GM18526 (cell line): ENCODE results near the gene VPS11.

Experiments used
- POLR2A ChIP-seq: IDR thresholded peaks from 3 replicates; pipeline ENCODE4 v1.6.1; 2011; ENCODE audit not compliant: insufficient read length; ENCODE audit errors: extremely low read depth

VPS11 gene

GRCh38 chr11:119029340-119030028 lies 38.1 kb upstream of the VPS11 start:
- no peak for TF ChIP-seq POLR2A

GRCh38 chr11:119030029-119030328 lies 37.6 kb upstream of the VPS11 start:
- TF ChIP-seq POLR2A = no peak

GRCh38 chr11:119030329-119031047 lies 37.1 kb upstream of the VPS11 start, which contains the start of gene SLC37A4:
Gene SLC37A4, minus strand, starts transcription at chr11:119030877.
- TF ChIP-seq POLR2A = peak; percentile 69

DNA sequence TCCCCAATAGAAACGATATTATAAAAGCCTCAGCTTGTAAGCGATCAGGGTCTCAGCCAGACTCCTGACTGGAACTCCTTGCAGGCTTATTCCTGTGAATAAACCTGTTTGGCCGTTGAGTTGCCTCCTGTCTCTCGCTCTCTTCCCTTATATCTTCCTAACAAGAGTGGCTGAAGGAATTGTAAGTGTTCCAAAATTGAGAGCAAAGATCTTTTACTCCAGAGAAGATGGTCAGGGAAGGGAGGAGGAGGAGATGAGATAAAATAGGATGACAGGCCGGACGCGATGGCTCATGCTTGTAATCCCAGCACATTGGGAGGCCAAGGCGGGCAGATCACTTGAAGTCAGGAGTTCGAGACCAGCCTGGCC lies 35.7 kb upstream of the VPS11 start:
- TF ChIP-seq POLR2A = no peak

GRCh38 chr11:119034813-119035212 lies 32.8 kb upstream of the VPS11 start:
- no peak for TF ChIP-seq POLR2A

DNA sequence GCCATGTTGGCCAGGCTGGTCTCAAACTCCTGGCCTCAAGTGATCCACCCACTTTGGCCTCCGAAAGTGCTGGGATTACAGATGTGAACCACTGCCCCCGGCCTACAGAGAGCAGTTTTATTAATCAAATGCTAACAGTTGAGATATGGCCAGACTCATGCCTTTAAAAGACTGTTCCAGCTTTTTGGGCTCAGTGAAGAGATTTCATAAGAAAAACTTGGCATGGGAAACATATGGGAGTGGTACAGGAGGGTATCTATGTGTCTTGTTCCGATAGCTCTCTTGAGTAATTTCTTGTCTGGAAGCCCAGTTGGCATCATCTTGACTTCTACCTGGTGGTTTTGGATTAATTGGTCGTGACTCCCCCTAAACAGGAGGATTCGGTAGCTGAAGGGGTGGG lies 28.7 kb upstream of the VPS11 start:
- no peak for TF ChIP-seq POLR2A

GRCh38 chr11:119041821-119042514 lies 25.6 kb upstream of the VPS11 start:
- no peak for TF ChIP-seq POLR2A

DNA sequence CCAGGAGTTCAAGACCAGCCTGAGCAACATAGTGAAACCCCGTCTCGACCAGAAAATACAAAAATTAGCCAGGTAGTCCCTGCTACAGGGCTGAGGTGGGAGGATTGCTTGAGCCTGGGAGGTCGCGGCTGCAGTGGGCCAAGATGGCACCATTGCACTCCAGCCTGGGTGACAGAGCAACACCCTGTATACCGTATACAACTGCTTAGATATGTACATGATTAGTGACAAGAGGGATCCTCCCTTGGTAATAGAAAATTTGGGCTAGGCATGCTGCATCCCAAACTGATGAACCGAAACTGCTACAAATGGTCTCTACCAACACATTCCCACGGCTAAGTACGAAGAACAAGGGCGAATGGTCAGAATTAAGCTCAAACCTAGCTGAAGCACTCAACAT lies 24.7 kb upstream of the VPS11 start:
- TF ChIP-seq POLR2A = no peak

DNA sequence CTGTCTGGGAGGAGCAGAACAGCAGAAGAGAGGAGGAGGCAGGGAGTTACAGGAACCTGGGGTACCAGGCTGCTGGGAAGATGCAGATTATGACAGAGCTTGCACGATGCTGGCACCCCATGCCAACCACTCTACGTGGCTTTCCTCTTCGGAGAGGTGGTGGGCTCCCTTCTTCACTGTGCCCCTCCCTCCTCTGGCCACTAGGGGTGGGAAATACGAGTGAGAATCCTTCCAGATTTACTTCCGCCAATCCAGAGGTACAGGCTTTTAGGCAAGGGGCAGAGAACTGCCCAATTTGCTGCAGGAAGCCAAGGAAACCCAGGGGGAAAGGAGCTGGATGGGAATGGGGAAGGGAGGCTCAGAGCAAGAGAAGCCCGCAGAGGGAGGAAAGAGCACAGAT lies 22.9 kb upstream of the VPS11 start:
- TF ChIP-seq POLR2A = no peak

GRCh38 chr11:119046489-119046888 lies 21.1 kb upstream of the VPS11 start:
- TF ChIP-seq POLR2A = no peak

DNA sequence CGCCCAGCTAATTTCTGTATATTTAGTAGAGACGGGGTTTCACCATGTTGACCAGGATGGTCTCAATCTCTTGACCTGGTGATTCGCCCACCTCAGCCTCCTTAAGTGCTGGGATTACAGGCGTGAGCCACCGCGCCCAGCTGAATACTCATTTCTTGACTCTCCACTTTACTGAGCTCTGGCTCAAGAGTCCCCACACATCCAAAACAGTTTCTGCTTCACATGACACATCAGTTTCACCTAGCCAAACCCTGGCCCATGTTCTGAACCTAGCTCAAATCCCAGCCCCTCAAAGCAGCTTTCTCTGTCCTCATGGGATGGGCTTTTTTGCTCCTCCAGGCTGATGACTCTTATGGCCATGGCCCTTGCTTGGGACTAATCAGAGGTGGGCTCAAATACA lies 20.4 kb upstream of the VPS11 start:
- TF ChIP-seq POLR2A = no peak

- no peak for TF ChIP-seq POLR2A
These were observed 19.0 kb upstream of the VPS11 start for GRCh38 chr11:119048644-119049043.

DNA sequence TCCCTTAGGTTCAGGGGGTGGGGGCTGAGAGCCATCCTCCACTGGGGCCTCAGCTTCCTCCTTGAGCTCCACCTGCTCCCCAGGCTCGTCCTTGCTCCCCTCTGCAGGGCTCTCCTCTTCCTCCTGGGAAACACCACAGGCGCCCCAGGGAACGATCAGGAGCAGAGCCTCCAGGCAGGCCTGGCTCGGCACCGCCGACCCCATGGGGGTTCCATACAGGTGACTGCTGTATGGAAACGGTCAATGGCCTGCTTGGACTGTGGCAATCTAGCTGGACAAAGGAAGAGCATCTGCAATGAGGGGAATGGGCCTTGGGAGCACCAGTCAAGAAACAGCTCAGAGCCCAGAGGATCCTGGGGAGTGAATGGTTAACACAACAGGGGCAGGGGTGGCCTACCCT lies 18.5 kb upstream of the VPS11 start:
- TF ChIP-seq POLR2A = no peak

DNA sequence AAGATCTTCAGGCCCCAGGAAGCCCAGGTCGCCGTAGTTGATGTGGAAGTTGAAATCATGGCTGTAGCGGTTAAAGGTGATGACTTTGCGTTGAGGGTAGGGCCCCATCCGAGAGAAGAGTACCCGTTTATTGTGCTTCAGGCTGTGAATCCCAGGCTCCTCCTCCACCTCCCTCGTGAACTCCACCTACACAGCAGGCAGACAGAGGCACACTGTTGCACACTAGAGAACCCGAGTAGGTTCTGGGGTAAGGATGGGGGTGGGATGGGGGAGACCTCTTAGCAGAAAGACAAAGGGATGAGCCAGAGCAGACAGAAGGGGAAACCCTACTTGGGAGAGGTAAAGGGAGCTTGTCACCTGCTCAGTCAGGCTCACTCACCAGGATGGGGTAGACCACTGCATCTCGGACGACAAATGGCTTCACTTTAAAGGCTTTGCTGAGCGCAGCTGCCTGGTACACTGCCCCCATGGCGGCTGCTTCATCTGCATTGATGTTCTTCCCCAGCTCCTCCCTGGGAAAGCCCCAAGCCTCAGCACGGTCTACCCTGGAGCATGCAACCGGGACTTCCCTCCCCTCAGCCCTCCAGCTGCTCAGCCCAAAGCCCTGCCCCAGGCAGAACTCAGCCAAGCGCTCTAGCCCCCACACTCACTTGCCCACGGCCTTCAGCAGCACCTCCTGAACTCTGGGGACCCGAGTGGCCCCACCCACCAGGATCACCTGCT lies 16.0 kb upstream of the VPS11 start:
- TF ChIP-seq POLR2A = peak; percentile 37

- TF ChIP-seq POLR2A = no peak
These were observed 15.3 kb upstream of the VPS11 start for GRCh38 chr11:119052163-119052814.

DNA sequence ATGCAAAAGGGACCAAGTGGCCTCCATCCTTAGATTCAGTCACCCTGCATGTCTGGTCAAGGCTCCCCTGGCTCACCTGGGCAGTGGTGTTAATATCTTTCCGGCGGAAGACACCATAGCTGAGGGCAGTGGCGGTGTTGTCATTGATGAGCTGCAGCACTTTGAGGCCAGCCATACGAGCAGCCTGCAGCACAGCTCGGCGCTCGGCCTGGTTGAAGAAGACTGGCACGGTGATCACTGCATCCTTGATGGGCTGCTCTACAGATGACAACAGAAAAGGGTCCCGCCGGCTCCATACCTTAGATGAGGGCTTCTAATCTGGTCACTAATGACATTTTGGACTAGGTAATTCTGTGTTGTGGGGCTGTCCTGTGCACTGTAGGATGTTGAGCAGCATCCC lies 13.2 kb upstream of the VPS11 start:
- TF ChIP-seq POLR2A = no peak

DNA sequence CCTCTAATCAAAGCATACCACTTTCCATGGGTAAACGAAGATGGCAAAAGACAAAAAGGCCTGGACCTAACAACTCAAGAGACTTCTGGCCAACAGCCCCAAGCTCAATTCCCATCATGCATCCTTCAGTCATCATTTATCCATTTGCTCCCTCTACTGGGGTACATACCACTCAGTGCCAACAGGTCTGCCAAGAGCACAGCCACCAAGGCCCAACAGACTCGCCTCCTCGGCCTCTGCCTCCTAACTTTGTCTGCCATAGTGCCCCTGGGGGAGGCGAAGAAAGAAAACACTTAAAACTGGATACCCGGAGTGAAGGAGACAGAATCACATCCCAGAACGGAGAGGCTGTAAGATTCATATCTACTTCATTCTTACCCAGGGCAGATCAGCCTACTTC lies 11.7 kb upstream of the VPS11 start:
- no peak for TF ChIP-seq POLR2A
